Central memory CD4-positive, alpha-beta T cell (primary cell): ENCODE results near the gene TBC1D26.
"Not testable (repeated sequence)": the region's sequence is repeated elsewhere in the genome, so short reads cannot be mapped to it uniquely, and the experiment has no call there.

Experiments
- DNase-seq: peaks from one replicate; pipeline ENCODE4 v3.0.0; 2022

TBC1D26 gene

GRCh38 chr17:15744074-15744676 is 12.1 kb downstream of the TBC1D26 start:
- no peak for DNase-seq

DNA sequence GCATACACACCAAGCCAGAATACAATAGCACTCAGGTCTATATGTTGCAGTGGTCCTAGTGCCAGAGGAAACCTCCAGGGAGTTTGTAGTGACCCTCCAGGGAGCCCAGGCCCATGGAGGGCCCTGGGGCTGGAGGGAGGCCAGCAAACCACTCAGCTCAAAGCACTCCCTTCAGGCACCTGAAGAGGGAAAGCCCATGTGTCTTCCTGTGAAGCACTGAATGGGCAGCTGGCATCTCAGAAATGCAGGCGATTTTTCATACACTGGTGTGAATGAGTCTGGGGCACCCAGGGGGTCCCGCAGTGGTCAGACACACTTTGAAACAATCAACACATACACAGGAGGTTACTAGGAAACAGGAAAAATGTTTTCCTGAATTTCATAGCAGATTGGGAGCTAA is 12.8 kb downstream of the TBC1D26 start:
- no peak for DNase-seq

GRCh38 chr17:15749403-15749802 is 17.3 kb downstream of the TBC1D26 start:
- not testable (repeated sequence) for DNase-seq

DNA sequence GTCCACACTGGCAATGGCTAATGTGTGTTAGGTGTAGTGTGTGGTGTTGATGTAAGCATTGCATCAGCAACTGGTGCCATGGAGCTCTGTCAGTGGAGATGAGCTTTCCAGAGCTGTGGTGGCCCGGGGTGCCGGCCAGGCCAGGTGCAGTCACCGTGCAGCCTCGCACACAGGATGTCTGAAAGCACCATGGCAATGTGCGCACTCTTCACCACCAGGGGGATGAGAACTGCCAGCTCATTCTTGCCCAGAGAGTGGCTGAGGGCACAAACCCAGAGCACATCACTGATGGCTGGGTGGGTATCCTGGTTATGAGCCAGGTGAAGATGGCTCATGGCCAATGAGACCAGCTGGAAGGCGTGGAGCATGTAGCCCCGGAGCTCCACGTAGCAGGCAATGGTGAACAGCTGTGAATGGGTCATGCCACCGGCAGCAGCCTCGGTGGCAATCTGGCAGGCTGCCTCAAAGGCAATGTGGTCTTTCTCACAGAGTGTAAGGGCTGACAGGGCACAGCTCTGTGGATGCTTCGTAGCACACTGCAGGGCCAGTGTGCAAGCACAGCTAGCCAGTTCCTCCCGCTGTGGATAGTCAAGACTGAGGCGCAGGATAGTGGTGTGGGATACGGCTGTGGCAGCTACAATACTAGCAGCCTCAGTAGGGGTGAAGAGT is 36.9 kb downstream of the TBC1D26 start:
- DNase-seq = not testable (repeated sequence)

GRCh38 chr17:15770679-15771078 is 38.6 kb downstream of the TBC1D26 start:
- not testable (repeated sequence) for DNase-seq

GRCh38 chr17:15776871-15777270 is 44.8 kb downstream of the TBC1D26 start:
- DNase-seq = no peak

DNA sequence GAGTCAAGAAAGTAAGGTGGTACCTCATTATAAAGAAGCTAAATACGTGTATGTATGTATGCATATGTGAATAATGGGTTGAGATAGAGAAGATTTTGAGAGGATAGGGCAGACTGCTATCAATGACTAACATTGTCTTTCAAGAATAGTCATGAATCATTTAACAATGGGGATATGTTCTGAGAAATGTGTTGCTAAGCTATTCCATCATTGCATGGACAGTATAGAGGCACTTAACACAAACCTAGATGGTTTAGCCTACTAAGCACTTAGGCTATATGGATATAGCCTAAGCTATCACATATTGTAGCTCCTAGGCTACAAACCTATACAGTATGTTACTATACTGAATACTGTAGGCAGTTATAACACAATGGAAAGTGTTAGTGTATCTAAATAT is 45.2 kb downstream of the TBC1D26 start:
- no peak for DNase-seq

- no peak for DNase-seq
Measured at GRCh38 chr17:15777717-15778116, 45.6 kb downstream of the TBC1D26 start.

GRCh38 chr17:15779119-15779518 is 47.0 kb downstream of the TBC1D26 start:
- no peak for DNase-seq

DNA sequence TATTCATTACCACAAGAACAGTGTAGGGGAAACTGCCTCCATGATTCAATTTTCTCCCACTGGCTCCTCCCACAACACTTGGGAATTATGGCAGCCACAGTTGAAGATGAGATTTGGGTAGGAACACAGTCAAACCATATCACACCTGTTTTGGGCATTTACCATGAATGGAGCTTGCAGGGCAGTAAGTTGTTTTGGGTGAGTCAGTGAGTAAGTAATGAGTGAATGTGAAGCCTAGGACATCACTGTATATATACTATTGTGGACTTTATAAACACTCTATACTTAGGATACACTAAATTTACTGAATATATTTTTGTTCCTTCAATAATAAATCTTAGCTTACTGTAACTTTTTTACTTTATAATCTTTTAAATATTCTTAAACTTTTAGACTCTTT is 48.1 kb downstream of the TBC1D26 start:
- DNase-seq = no peak

- DNase-seq = no peak
Measured at GRCh38 chr17:15782866-15783265, 50.8 kb downstream of the TBC1D26 start.

DNA sequence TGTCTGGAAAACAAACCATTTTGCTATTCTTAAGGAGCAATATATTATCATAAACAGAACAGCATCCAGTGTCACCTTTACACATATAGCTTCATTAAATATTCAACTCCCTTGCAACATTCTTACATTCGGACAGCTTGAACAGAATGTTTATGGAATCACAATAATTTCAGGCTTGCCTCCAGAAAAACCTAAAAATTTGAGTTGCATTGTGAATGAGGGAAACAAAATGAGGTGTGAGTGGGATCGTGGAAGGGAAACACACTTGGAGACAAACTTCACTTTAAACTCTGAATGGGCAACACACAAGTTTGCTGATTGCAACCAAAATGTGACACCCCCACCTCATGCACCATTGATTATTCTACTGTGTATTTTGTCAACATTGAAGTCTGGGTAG is 51.4 kb downstream of the TBC1D26 start:
- DNase-seq = no peak

DNA sequence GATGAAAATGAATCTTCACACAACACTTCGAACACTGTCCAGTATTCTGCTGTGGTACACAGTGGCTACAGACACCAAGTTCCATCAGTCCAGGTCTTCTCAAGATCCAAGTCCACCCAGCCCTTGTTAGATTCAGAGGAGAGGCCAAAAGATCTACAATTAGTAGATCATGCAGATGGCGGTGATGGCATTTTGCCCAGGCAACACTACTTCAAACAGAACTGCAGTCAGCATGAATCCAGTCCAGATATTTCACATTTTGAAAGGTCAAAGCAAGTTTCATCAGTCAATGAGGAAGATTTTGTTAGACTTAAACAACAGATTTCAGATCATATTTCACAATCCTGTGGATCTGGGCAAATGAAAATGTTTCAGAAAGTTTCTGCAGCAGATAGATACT is 52.3 kb downstream of the TBC1D26 start:
- not testable (repeated sequence) for DNase-seq

- not testable (repeated sequence) for DNase-seq
Measured at GRCh38 chr17:15787363-15788075, 55.4 kb downstream of the TBC1D26 start.

DNA sequence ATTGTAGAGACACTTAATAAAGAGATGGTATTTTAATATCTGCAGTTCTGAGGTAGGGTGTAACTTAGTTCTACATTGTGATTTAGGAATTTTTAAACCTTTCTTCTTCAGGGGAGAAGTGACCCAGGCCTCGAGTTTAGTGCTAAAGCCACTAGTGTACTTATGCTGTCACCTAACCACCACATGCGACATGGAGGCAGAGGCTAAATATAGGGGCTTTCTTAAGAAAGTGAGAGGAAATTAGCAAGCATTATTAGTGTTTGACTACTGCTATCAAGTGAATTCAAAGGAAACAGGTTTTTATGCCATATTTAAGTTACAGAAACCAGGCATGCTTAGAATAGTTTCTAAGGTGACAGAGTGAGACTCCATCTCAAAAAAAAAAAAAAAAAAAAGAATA is 56.3 kb downstream of the TBC1D26 start:
- not testable (repeated sequence) for DNase-seq
